ENCODE measurements around the gene WDR70. TPM values are rescaled to one million over a fixed set of nuclear protein-coding genes. Genes with fewer than 3 reads are reported as not detected.

The WDR70 gene
- total RNA-seq, 4 donors from 2014 or later = 18.9 to 106 (median 34.9) TPM

GRCh38 chr5:37539459-37539858 lies 160.3 kb downstream of the WDR70 start:
- Histone ChIP-seq H3K4me1 (no peaks in the 10 kb centered on the region), H3K27ac (no peak overlapping the region), H3K27me3 (no peaks in the 10 kb centered on the region), H3K4me3 (no peak overlapping the region), H3K9me3 (no peaks in the 10 kb centered on the region), H3K36me3 (no peaks in the 10 kb centered on the region)
- no peak for DNase-seq
- TF ChIP-seq CTCF (IDR thresholded peaks at IDR 0.05) (no peak), POLR2A (IDR thresholded peaks at IDR 0.05) (no peak)

GRCh38 chr5:37543216-37543615 lies 164.1 kb downstream of the WDR70 start:
- Histone ChIP-seq H3K27ac (no peak overlapping the region), H3K9me3 (no peaks in the 10 kb centered on the region), H3K4me3 (no peak overlapping the region), H3K27me3 (no peaks in the 10 kb centered on the region), H3K4me1 (no peaks in the 10 kb centered on the region), H3K36me3 (no peaks in the 10 kb centered on the region)
- no peak for DNase-seq
- TF ChIP-seq POLR2A (IDR thresholded peaks at IDR 0.05) (no peak), CTCF (IDR thresholded peaks at IDR 0.05) (no peak)

- Histone ChIP-seq H3K36me3 (no peaks in the 10 kb centered on the region), H3K27ac (no peak overlapping the region), H3K4me3 (no peak overlapping the region), H3K9me3 (no peaks in the 10 kb centered on the region), H3K4me1 (no peaks in the 10 kb centered on the region), H3K27me3 (no peaks in the 10 kb centered on the region)
- no peak for TF ChIP-seq POLR2A (IDR thresholded peaks at IDR 0.05)
- no peak for TF ChIP-seq CTCF (IDR thresholded peaks at IDR 0.05)
- no peak for DNase-seq
Observed at GRCh38 chr5:37549411-37549810, 170.3 kb downstream of the WDR70 start.

GRCh38 chr5:37552161-37552560 lies 173.0 kb downstream of the WDR70 start:
- no peak overlapping the region for H3K27ac ChIP-seq

DNA sequence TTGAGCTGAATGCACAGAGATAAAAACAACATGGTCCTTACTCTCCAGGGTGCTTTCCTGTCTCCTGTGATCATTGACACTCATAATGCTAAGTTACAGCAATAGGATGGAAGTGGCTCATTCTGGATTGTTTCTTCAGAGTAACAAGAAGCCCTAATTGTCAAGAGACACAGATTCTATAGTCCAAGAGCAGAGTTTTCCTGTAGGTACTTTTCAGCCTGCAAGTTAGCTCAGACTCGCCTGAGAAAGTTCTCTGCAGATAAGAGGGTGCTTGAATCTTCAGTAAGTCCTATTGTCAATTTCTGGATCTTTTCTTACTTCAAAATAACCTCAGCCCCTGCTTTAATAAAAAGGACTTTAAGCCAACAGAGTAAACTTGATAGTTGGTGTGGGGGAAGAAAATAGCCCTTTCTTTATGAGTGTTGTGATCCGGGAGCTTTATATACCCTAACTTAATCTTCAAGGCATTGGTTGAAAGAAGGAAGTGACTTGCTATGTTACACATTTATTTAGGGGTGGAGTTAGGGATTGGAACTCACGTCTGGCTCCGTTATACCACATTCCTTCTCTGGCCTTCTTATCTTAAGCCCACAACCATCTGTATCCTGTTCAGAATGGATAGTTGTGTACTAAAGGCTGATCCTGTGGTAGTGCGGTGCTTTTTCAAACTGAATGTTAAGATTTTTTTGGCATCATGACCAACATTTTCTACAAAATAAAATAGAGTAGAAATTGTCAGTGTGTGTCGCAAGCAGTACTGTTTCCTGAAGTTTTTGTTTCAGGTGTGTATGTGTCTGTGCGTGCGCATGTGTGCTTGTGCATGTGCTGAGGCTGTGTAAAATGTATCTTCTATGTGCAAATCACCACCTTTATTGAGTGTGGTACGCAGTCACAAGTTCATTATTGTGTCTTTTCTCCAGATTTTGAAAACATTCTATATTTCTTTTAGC lies 173.9 kb downstream of the WDR70 start:
- Histone ChIP-seq H3K36me3 (no peaks in the 10 kb centered on the region), H3K27ac (no peak overlapping the region), H3K4me1 (no peaks in the 10 kb centered on the region), H3K9me3 (no peaks in the 10 kb centered on the region), H3K4me3 (no peak overlapping the region), H3K27me3 (no peaks in the 10 kb centered on the region)
- TF ChIP-seq POLR2A (IDR thresholded peaks at IDR 0.05) (no peak), CTCF (IDR thresholded peaks at IDR 0.05) (no peak)
- DNase-seq = no peak

More at GRCh38 chr5:37552161-37552560, 173.0 kb downstream of the WDR70 start:
- Histone ChIP-seq H3K4me3 (no peak overlapping the region), H3K36me3 (no peaks in the 10 kb centered on the region), H3K27me3 (no peaks in the 10 kb centered on the region), H3K9me3 (no peaks in the 10 kb centered on the region), H3K4me1 (no peaks in the 10 kb centered on the region)
- DNase-seq = no peak
- TF ChIP-seq CTCF (IDR thresholded peaks at IDR 0.05) (no peak), POLR2A (IDR thresholded peaks at IDR 0.05) (no peak)

Data from Peyer's patch (tissue), 4 donors.